Dendritic cell treated with granulocyte-macrophage colony-stimulating factor and Interleukin-4, amounts not matched to agents 40 ng/mL and 50 ng/mL, for 4 days (primary cell): ENCODE data around the gene KRT76.

ENCODE experiments used
- H3K27ac Mint-ChIP-seq: one replicate; pipeline ENCODE4 v1.8.0; 2022; ENCODE audit warnings: mild to moderate bottlenecking, mixed read lengths
- H3K27me3 Mint-ChIP-seq: one replicate; pipeline ENCODE4 v1.8.0; 2022; ENCODE audit warnings: mild to moderate bottlenecking, mixed read lengths
- H3K36me3 Mint-ChIP-seq: one replicate; pipeline ENCODE4 v1.8.0; 2022; ENCODE audit warnings: low read depth, mixed read lengths
- H3K4me1 Mint-ChIP-seq: one replicate; pipeline ENCODE4 v1.8.0; 2022; ENCODE audit warnings: low read depth, mixed read lengths
- H3K4me3 Mint-ChIP-seq: one replicate; pipeline ENCODE4 v1.8.0; 2022; ENCODE audit warnings: mild to moderate bottlenecking, moderate library complexity, mixed read lengths
- H3K9me3 Mint-ChIP-seq: one replicate; pipeline ENCODE4 v1.8.0; 2022; ENCODE audit warnings: mixed read lengths
- intact Hi-C: fragments of 100-400 bp; cut with micrococcal nuclease; formaldehyde crosslinking; loops from one replicate; pipeline ENCODE4 v1.15.0; 2022

KRT76 gene

DNA sequence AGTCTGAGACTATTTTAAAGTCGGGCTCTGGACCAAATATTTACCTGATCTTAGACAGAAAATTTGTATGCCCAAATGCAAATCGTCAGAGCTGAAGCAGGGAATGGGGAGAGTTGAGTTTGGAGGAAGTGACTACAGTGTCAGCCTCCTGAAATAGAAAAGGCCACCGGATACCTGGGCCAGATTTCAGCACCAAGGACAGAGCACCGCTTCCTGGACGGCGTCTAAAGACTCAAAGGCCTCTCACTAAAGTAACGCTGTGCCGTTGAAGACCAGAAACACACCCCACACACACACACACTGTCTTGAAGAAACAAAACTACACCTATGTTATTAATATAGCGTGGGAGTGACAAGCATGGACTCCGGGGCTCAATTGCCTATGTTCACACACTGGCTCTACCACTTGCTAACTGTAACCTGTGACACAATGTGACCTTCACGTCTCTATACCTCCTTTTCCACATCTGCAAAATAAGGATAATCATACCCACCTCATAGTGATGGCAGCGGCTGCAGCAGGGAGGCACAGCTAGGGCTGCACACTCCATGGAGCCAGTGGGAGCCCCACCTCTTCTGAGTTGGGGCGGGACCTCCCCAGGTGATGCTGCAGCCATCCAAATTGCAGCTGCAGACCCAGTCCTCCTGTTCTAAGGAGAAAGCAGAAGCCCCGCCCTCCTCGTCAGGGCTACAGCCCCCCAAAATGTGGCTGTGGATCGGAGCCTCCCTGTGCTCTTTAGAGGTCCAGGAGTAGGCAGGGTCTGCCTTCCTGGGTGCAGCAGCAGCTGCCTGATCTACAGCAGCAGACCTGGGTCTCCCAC is 35.6 kb downstream of the KRT76 start:
- Mint-ChIP-seq H3K4me1 (no peaks in the 10 kb centered on the region), H3K27ac (no peak overlapping the region), H3K27me3 (peaks cover 8% of the 10 kb centered on the region), H3K9me3 (no peaks in the 10 kb centered on the region), H3K36me3 (no peaks in the 10 kb centered on the region), H3K4me3 (no peak overlapping the region)
- intact Hi-C loops = no loop called here

DNA sequence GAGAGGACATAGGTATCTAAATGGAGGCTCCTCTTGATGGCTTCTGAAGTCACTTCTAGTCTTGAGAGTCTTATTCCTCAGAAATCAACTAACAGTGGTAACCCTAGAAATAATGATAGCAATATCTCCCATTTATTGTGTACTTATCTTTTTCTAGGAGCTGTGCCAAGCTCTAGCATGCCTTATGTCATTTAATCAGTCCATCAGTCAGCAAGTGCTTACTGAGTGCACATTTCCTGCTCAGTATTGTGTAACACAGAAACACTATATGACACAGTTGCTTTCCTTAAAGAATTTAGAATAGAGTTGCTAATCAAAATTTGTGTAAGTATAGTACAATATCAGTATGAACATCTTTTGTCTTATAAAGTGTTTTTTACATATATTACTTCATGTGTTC is 36.6 kb downstream of the KRT76 start:
- Mint-ChIP-seq H3K27ac (no peak overlapping the region), H3K4me1 (no peaks in the 10 kb centered on the region), H3K36me3 (no peaks in the 10 kb centered on the region), H3K27me3 (peaks cover 8% of the 10 kb centered on the region), H3K4me3 (no peak overlapping the region), H3K9me3 (no peaks in the 10 kb centered on the region)
- intact Hi-C loops = no loop called here

DNA sequence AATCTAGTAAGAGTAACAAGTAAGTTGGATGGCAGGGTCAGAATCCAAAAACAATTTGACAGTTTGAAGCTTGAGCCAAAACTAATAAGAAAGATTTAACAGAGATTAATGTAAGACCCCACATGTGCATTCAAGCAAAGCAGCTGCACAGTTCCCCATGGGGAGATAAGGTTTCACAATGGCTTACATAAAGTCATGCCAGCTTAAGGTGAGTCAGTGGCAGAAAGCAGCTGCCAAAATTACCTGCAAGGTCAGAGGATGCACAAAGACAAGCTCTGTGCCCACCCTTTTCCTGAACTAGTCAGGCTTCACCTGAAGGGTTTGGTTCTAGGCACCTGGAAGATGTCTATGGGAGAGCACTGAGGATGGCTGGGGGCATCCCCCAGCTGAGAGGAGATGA is 37.2 kb downstream of the KRT76 start:
- Mint-ChIP-seq H3K4me1 (no peaks in the 10 kb centered on the region), H3K36me3 (no peaks in the 10 kb centered on the region), H3K4me3 (no peak overlapping the region), H3K9me3 (no peaks in the 10 kb centered on the region), H3K27ac (no peak overlapping the region), H3K27me3 (peaks cover 8% of the 10 kb centered on the region)
- intact Hi-C loops = no loop called here

DNA sequence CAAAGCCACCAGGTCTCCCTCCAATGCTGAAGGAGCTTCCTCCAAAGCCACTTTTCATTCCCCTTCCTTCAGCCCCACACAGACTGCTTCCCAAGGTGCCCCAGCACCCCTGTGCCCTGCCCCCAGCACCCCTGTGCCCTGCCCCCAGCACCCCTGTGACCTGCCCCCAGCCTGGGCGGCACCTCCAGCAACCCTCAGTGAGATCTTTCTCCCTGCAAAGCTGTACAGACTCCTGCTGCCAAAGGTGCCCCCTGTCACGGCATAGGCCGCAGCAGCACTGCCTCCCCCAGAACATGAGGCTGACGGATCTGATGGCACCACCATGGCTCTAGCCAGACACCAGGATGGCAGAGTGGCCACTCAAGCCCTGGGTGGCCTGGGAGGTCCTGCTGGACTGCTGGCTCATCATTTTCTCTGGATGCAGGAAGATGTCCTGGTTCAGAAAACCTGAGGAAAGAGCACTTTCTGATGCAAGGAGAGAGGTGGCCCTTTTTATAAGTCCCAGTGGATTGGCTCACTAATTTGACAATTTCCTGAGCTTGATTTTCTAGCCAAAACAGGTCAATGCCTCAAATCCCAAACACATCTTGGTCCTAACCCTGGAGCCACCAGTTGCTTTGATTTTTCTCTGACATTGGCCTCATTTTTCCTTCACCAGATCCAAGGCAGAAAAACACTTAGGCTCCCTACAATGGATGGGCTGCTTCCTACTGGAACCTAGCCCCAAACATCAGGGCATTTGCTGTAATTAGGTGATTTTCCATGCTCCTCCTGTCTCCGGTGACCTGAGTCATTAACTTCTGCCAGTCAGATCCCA is 41.1 kb downstream of the KRT76 start:
- Mint-ChIP-seq H3K4me3 (no peak overlapping the region), H3K27me3 (peaks cover 7% of the 10 kb centered on the region)

DNA sequence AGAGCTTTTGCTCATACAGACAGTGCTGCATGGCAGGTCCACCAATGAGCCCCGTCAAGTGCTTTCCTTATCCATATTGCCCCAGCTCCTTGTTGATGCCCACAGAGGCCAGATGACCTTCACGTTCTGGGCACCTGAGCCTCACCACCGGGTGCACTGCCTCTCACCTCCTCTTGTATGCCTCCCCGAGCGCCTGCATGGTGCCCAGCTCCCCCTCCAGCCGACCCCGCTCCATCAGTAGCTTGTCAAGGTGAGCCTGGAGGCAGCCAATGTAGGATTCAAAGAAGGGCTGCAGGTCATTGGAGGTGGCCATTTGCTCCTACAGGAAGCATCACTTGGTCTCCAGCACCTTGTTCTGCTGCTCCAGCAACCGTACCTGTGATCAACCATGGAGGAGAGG is 42.0 kb downstream of the KRT76 start:
- Mint-ChIP-seq H3K4me3 (no peak overlapping the region), H3K9me3 (no peaks in the 10 kb centered on the region), H3K27me3 (peaks cover 8% of the 10 kb centered on the region), H3K27ac (no peak overlapping the region), H3K4me1 (no peaks in the 10 kb centered on the region), H3K36me3 (no peaks in the 10 kb centered on the region)
- intact Hi-C loops = no loop called here

More for the DNA sequence above, 41.1 kb downstream of the KRT76 start:
- Mint-ChIP-seq H3K36me3 (no peaks in the 10 kb centered on the region), H3K9me3 (no peaks in the 10 kb centered on the region), H3K27ac (no peak overlapping the region), H3K4me1 (no peaks in the 10 kb centered on the region)
- intact Hi-C loops = no loop called here

DNA sequence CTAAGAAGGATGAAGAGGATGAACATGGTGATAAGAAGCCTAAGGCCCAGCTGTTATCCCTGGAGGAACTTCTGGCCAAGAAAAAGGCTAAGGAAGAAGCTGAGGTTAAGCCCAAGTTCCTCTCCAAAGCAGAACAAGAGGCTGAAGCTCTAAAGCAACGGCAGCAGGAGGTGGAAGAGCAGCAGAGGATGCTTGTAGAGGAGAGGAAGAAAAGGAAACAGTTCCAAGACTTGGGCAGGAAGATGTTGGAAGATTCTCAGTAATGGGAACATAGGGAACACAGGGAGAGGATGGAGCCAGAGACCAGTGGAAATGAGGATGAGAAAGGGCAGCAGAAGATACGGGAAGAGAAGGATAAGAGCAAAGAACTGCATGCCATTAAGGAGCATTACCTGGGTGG is 46.4 kb downstream of the KRT76 start:
- intact Hi-C loops = no loop called here
- no peaks in the 10 kb centered on the region for H3K36me3 Mint-ChIP-seq
- H3K9me3 Mint-ChIP-seq = no peaks in the 10 kb centered on the region
- H3K27ac Mint-ChIP-seq = no peak overlapping the region
- H3K27me3 Mint-ChIP-seq = peaks cover 14% of the 10 kb centered on the region
- no peaks in the 10 kb centered on the region for H3K4me1 Mint-ChIP-seq
- H3K4me3 Mint-ChIP-seq = no peak overlapping the region

DNA sequence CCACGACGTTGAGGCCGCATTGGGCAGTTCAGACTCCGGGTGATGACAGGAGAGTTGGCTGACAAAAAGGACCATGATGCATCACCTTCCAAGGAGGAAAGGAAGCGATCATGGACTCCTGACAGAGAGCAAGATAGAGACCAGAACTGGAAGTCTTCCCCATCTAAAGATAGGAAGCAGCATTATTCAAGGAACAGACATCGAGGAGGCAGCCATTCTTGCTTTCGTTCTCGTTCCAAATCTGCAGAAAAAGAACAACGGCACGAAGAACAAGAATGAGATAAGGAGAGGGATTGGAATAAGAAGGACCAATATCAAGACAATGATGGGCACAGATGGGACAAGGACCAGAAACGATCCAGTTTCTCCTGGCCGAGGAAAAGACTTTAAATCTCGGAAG is 46.8 kb downstream of the KRT76 start:
- Mint-ChIP-seq H3K4me3 (no peak overlapping the region), H3K4me1 (no peaks in the 10 kb centered on the region), H3K27ac (no peak overlapping the region), H3K27me3 (peaks cover 14% of the 10 kb centered on the region), H3K9me3 (no peaks in the 10 kb centered on the region), H3K36me3 (no peaks in the 10 kb centered on the region)
- intact Hi-C loops = no loop called here

DNA sequence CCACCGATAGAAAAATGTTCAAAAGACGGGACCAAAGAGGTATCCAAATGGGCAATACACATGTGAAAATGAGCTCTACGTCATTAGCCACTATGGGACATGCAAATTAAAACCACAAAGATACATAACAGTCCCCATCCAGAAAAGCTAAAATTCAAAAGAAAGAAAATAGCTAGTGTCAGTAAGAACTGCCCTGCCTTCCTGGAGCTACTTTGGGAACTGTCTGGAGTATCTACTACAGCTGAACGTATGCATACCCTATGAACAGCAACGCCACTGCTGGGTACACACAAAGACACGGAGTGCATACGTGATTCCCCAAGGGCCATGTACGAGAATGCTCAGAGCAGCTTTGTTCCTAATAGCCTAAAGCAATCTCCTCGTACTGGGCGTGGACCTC is 48.0 kb downstream of the KRT76 start:
- Mint-ChIP-seq H3K4me1 (no peaks in the 10 kb centered on the region), H3K4me3 (no peak overlapping the region)
- intact Hi-C loops = no loop called here

DNA sequence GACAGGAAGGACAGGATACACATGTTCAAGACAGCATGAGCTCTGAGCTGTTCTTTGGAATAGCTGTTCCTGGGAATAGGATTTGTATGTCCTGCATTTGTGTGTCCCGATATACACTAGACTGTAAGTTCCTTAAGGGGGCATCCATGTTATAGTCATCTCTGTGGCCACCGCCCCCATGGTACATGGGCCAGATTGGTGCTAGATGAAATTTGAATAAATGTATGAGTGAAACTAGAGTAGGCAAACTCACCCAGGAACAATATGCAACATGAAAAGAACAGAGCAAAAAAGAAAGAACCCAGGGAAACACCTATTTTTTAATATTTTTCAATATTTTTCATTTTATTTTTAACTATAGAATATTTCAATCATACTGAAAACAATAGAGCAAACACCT is 48.8 kb downstream of the KRT76 start:
- intact Hi-C loops = no loop called here
- Mint-ChIP-seq H3K36me3 (no peaks in the 10 kb centered on the region), H3K4me1 (no peaks in the 10 kb centered on the region), H3K4me3 (no peak overlapping the region), H3K27me3 (peaks cover 11% of the 10 kb centered on the region), H3K9me3 (no peaks in the 10 kb centered on the region), H3K27ac (no peak overlapping the region)

More for the DNA sequence above, 48.0 kb downstream of the KRT76 start:
- Mint-ChIP-seq H3K27ac (no peak overlapping the region), H3K36me3 (no peaks in the 10 kb centered on the region), H3K27me3 (peaks cover 11% of the 10 kb centered on the region), H3K9me3 (no peaks in the 10 kb centered on the region)

DNA sequence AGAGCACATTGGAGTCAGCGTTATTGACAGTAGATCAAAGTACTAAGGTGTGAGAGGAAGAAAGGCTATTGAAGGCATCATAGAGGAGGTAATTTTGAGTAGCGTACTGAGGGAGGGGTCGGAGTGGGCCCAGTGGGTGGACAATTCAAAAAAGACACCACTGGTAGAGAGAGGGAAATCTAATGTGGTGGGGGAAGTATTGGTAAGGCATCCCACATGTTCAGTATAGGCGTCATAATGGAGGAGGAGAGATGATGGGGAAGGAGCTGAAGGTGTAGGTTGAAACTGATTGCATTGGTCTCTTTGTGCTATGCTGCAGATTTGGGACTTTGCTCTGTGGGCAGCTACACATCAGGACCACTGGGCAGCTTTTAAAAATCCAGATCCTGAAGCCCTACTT is 50.1 kb downstream of the KRT76 start:
- Mint-ChIP-seq H3K27ac (no peak overlapping the region), H3K4me3 (no peak overlapping the region), H3K36me3 (no peaks in the 10 kb centered on the region), H3K27me3 (peaks cover 13% of the 10 kb centered on the region), H3K4me1 (no peaks in the 10 kb centered on the region), H3K9me3 (no peaks in the 10 kb centered on the region)
- intact Hi-C loops = no loop called here

DNA sequence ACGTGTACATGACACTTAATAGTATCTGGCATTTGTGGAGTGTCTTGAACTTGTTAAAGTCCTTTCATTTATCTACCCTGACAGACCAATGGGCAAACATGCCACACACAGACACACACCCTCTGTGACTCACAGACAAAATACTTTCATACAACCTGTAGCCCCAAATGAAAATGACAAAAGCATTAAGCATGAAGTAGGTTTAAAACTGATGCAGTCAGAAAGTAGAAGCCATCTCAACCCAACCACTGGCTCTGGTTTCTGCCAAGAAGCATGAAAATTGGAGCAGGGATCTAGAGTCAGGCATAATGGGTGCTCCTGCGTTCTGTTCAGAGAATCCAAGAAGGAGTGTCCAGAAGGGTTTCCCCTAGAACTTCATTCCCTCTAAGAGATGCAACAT is 50.7 kb downstream of the KRT76 start:
- Mint-ChIP-seq H3K4me1 (no peaks in the 10 kb centered on the region), H3K36me3 (no peaks in the 10 kb centered on the region), H3K9me3 (no peaks in the 10 kb centered on the region), H3K27ac (no peak overlapping the region), H3K27me3 (peaks cover 13% of the 10 kb centered on the region), H3K4me3 (no peak overlapping the region)
- intact Hi-C loops = no loop called here

DNA sequence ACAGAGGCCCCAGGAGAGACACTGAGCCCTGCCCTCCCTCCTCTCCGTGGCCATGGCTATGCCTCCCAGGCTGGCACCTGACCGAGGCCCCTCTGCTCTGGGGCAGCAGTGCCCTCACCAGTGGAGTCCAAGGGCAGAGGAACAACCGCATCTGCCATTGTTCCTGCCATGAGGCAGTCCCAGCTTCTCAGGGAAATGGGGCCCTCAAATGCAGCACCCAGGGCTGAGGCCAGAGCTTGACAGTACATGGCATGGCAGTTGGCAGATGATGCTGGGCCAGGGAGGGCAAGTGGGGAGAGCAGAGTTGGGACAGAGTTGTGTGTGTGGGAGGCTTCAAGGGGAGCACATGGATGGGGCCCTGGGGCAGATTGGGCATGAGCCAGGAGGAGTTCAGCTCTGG is 52.8 kb downstream of the KRT76 start:
- Mint-ChIP-seq H3K27ac (no peak overlapping the region), H3K36me3 (no peaks in the 10 kb centered on the region), H3K9me3 (no peaks in the 10 kb centered on the region), H3K4me3 (no peak overlapping the region), H3K4me1 (no peaks in the 10 kb centered on the region), H3K27me3 (peaks cover 11% of the 10 kb centered on the region)
- intact Hi-C loops = no loop called here

DNA sequence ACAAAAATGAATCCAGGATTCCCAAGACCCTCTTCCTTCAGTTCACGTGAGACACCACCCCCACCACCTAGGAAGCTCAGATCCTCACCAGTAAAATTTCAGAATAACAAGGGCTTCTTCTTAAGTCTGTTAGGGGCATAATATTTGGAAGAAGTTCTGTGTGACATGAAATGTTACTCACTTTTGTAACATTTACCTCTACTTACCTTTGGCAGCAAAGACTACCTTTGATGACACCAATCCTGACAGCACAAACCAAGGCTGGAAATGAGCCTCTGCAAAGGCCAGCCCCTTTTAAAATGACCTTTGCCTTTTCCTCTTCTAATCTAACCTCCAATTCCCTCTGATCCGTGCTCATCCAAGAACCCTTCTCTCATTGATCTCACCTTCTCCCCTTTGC is 54.5 kb downstream of the KRT76 start:
- H3K9me3 Mint-ChIP-seq = no peaks in the 10 kb centered on the region
- H3K4me1 Mint-ChIP-seq = no peaks in the 10 kb centered on the region
- H3K27ac Mint-ChIP-seq = no peak overlapping the region
- no peak overlapping the region for H3K4me3 Mint-ChIP-seq
- intact Hi-C loops = no loop called here
- no peaks in the 10 kb centered on the region for H3K36me3 Mint-ChIP-seq
- H3K27me3 Mint-ChIP-seq = peaks cover 11% of the 10 kb centered on the region

DNA sequence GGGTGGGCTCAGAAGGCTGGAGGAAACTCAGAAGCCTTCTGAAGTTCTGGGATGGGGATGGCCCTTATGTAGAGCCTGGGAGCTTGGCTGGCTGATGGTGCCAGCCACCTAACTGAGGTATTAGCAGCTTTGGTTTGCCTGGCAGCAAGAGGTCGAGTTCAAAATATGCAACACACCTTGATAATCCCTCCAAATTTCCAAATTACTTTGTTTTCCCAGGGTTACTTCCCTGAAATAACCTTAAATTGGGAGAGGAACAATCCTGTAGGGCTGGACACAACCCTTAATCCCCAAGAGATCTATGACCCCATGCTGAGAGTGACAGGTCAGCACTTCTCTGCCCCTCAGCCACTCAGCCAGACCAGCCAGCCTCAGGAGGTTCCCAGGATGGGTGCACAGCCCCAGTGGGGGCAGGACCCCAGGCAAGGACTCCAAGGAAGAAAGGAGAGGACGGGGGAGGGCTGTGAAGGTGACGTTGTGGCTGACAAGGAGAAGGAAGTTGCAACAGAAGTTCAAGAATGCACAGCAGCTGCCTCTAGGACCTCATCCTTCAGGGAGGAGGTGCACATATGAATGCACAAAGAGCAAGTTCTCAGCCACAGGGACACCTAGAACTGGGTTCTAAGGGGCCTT is 55.2 kb downstream of the KRT76 start:
- Mint-ChIP-seq H3K27me3 (peaks cover 7% of the 10 kb centered on the region), H3K27ac (no peak overlapping the region), H3K36me3 (no peaks in the 10 kb centered on the region), H3K9me3 (no peaks in the 10 kb centered on the region), H3K4me3 (no peak overlapping the region), H3K4me1 (no peaks in the 10 kb centered on the region)
- intact Hi-C loops = no loop called here
